Measurements from ENCODE around the gene SLFN12L.

The SLFN12L gene

DNA sequence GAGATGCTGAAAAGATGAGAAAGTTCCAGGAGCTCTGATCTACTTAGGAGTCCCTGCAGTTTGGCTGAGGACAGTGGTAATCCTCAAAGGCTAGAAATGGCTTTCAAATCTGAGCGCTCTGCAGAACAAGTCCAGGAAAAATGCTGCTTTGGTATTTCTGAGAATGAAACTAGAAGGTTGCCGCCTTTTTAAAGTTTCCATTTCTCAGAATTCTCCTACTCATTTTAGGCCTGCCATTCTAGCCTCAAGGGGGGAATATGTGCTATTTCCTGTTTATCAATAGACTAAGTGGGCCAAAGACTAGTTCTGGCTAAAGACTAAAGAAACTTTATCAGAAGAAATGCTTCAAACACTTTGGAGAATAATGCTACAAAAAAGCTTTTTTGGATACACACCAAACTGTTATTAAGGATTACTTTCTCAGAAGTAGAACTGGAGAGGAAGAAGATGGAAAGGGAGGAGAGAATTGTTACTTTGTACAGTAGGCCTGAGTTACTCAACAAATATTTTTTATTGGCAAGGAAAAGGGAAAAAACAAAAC is at the start of gene SLFN12L:
Gene SLFN12L, minus strand, starts transcription at position 78 of the 541 bp plus-strand sequence. CDS start 15,314 bp downstream, outside the sequence.
- no peak within 1 kb of the TSS for H3K4me3 ChIP-seq (ENCODE audit: low read length)
- DNase-seq (ENCODE audit: low read depth) = no peak
- TF ChIP-seq CTCF (conservative IDR thresholded peaks at IDR 0.05; ENCODE audit: low read depth, low read length) = no peak

DNA sequence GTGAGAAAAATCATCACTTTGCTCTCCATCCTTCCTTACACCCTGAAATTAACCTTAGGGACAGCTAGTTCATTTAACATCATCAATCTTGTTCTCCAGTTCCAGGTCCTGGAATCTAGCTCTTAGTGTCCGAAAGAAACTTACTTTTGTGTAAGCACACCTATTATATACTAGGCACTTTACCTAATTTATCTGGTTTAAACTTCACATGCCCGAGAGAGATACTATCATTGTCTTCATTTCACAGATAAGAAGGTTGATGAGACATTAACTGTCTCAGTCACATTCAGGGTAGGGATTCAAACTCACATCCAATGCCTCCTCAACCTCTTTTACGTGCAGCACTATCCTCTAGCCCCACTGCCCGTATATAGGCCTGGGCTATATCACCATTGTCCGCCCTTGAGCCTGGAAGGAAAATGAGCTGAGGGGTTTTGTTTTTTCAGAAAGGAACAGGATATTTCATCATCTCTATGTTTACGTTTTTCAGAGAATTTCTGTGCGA is 49.1 kb upstream of the SLFN12L start:
- DNase-seq (ENCODE audit: low read depth) = no peak
- TF ChIP-seq CTCF (conservative IDR thresholded peaks at IDR 0.05; ENCODE audit: low read depth, low read length) = no peak

GRCh38 chr17:35584061-35584460 is 46.6 kb upstream of the SLFN12L start:
- TF ChIP-seq CTCF (conservative IDR thresholded peaks at IDR 0.05; ENCODE audit: low read depth, low read length) = no peak
- H3K4me3 ChIP-seq (ENCODE audit: low read length) = no peak overlapping the region
- DNase-seq (ENCODE audit: low read depth) = no peak

More for the DNA sequence above, 49.1 kb upstream of the SLFN12L start:
- peak overlapping the region; percentile 99 for H3K4me3 ChIP-seq (ENCODE audit: low read length)

DNA sequence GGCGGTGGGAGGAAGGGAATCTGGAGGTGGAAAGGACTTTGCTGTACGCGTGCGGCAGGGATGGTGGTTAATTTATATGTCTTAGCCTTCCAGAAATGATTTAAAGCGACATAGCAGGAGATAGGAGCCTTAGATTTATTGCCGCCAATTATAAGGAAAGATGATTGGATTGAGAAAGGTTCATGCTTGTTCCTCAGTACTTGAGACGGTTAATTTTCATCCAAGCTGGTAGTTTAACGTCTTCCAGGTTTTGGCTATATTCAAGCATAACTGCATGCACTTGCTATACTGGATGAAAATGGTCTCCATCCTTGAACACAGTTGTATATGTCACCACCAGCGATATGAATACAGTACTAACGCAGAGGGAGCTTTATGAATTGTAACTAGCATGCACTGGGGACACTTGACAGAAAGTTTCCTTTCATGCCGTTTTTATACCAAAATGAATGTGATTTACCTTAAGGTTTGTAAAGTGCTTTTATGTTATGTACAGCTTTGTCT is 41.5 kb upstream of the SLFN12L start:
- DNase-seq (ENCODE audit: low read depth) = no peak
- H3K4me3 ChIP-seq (ENCODE audit: low read length) = peak overlapping the region; percentile 97
- no peak for TF ChIP-seq CTCF (conservative IDR thresholded peaks at IDR 0.05; ENCODE audit: low read depth, low read length)

- peak; percentile 41 for DNase-seq (ENCODE audit: low read depth)
- peak within 1 kb of the TSS; percentile 97 for H3K4me3 ChIP-seq (ENCODE audit: low read length)
- no peak for TF ChIP-seq CTCF (conservative IDR thresholded peaks at IDR 0.05; ENCODE audit: low read depth, low read length)
Measured at GRCh38 chr17:35578197-35578928, 40.9 kb upstream of the SLFN12L start, which contains the start of gene PEX12. PEX12 (minus strand) TSS chr17:35578571; CDS start chr17:35578021, 550 bp downstream.

- peak overlapping the region; percentile 97 for H3K4me3 ChIP-seq (ENCODE audit: low read length)
- DNase-seq (ENCODE audit: low read depth) = no peak
- no peak for TF ChIP-seq CTCF (conservative IDR thresholded peaks at IDR 0.05; ENCODE audit: low read depth, low read length)
Measured at GRCh38 chr17:35577830-35578196, 40.3 kb upstream of the SLFN12L start.
